ENCODE data around the gene APOM. TPM values are rescaled to one million over a fixed set of nuclear protein-coding genes. Genes with fewer than 3 reads are reported as not detected.

APOM gene
- total RNA-seq (1 to 10 TPM in 8 of 9 donors, under 1 TPM in 1; 0.54 to 4.3 (median 1.7) TPM), polyA plus RNA-seq (1 to 10 TPM; 2.4 to 6.6 TPM)
- long read RNA-seq, donor 1, partial matches to known transcripts, result 0 of 1 reads
- long read RNA-seq, donor 1, other reads (novel, unspliced or antisense), result 1 of 1 reads
- long read RNA-seq, donor 2, result 0 reads
- long read RNA-seq, donor 3, result 0 reads

DNA sequence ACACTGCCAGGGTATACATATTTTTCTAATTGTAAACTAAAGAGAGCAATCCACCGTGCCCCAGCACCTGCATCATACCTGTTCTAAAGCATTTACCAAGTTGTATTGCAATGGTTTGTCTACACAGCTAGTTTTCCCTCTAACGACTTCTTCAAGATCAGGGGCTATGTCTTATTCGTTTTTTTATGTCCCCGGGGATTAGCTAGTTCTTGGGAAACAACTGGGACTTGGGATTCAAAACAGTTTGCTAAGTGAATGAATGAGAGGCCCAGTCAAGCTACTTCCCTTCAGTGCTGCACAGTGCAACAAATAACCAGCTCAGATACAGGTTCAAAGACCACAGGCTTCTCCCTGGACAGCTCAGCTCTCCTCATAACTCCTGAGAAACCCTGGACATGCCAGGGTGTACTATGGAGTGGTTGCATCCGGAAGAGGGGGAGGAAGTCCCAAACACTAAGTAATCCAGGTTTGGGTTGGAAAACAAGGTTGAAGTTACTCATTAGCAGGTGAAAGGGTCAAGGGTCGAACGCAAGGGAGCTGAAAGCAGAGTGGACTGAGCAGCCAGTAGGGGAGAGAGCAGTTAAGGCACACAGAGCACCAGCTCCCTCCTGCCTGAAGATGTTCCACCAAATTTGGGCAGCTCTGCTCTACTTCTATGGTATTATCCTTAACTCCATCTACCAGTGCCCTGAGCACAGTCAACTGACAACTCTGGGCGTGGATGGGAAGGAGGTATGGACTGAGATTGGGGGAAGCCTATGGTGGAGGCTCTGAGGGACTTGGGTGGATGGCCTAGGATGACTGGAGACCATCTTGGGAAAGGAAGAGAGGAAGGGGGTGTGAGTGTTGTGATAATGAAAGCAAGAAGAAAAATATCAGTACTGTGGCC lies at the start of gene APOM:
Gene APOM (plus strand): TSS at position 546 of the 889 bp plus-strand sequence. CDS start 73 bp downstream, at position 619.
- ATAC-seq (no peak), DNase-seq (no peak)
- 79 to 90% (median 87%) methylated on average over 8 of the region's 8 CpGs for WGBS, 4 donors
- H3K4me3 ChIP-seq, result no peak within 1 kb of the TSS
- peak within 1 kb of the TSS in 1 of 12 donors; percentile 20 for H3K27ac ChIP-seq
- TF ChIP-seq POLR2A (IDR thresholded peaks at IDR 0.05), result no peak
- TF ChIP-seq, protein P1, sequence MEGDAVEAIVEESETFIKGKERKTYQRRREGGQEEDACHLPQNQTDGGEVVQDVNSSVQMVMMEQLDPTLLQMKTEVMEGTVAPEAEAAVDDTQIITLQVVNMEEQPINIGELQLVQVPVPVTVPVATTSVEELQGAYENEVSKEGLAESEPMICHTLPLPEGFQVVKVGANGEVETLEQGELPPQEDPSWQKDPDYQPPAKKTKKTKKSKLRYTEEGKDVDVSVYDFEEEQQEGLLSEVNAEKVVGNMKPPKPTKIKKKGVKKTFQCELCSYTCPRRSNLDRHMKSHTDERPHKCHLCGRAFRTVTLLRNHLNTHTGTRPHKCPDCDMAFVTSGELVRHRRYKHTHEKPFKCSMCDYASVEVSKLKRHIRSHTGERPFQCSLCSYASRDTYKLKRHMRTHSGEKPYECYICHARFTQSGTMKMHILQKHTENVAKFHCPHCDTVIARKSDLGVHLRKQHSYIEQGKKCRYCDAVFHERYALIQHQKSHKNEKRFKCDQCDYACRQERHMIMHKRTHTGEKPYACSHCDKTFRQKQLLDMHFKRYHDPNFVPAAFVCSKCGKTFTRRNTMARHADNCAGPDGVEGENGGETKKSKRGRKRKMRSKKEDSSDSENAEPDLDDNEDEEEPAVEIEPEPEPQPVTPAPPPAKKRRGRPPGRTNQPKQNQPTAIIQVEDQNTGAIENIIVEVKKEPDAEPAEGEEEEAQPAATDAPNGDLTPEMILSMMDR (IDR thresholded peaks at IDR 0.05), result no peak
- H3K27me3 ChIP-seq, result no peaks in the 10 kb centered on the region
- H3K4me1 ChIP-seq, result peaks cover 16 to 54% (median 43%) of the 10 kb centered on the region in 12 donors
- intact Hi-C loops (cut with DNase I), result loop anchor here in 2 of 10 donors (5.0 kb wide), 2 partner anchors 33 to 108 kb away; partner anchors contain the start of genes ATP6V1G2 (in 1 of the 2), NFKBIL1 (in 1 of the 2) and PRRC2A (in 1 of the 2)
- peaks cover 0 to 32% (median 12%) of the 10 kb centered on the region in 9 donors for H3K36me3 ChIP-seq
- H3K9me3 ChIP-seq, result no peaks in the 10 kb centered on the region

DNA sequence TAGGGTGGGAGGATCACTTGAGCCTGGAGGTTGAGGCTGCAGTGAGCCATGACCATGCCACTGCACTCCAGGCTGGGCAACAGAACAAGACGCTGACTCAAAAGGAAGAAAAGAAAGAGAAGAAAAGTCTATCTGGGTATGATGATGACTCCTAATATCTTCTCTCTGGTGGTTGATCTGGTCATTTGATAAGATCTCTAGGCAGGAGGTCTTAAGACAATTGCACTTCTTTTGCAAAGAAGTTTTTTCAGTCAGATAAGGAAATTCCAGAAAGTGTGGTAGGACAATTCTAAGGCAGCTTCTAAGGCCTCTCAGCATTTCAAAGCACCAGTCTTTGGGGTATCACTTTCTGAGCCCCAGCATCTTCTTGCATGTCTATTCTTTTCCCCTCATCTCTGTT lies 48.4 kb upstream of the APOM start:
- no peak for ATAC-seq
- TF ChIP-seq, protein P1 (IDR thresholded peaks at IDR 0.05), result no peak
- TF ChIP-seq POLR2A (IDR thresholded peaks at IDR 0.05), result no peak
- WGBS, 4 donors, result 90 to 100% (median 93%) methylated on average over 1 of the region's 1 CpG

DNA sequence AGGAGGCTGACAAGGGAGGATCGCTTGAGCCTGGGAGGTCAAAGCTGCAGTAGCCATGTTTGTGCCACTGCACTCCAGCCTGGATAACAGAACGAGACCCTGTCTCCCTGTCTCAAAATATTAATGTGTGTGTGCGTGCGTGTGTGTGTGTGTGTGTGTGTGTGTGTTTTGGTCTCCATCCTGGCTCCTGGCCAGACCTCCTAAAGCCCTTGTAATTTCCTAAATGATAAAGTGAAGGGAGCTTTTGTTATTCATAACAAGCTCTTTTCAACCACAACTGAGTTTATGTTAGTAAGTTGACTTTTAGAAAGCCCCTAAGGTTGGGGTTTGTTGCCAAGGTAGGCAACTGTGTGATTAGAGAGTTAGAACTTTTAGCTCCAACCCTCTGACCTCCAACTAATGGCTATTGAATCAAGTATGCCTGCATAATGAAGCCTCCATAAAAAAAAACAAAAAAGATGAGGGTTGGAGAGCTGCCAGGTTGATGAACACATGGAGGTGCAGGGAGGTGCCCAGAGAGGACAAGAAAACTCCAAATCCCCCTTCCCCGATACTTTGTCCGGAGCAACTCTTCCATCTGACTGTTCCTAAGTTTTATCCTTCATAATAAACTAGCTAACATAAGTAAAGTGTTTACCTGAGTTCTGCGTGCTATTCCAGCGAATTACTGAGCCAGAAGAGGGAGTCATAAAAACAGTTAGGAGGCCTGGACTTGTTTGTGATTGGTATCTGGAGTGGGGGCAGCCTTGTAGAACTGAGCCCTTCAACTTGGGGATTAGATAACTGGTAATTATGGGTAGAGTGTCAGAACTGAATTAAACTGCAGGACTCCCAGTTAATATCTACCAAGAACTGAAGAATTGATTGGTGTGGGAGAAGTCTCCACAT lies 45.9 kb upstream of the APOM start:
- H3K9me3 ChIP-seq, result no peaks in the 10 kb centered on the region
- H3K4me3 ChIP-seq, result no peak overlapping the region
- H3K36me3 ChIP-seq, result no peaks in the 10 kb centered on the region
- ATAC-seq (no peak), DNase-seq (no peak)
- no peak overlapping the region for H3K27ac ChIP-seq
- peaks cover 0 to 18% (median 0%) of the 10 kb centered on the region in 12 donors for H3K4me1 ChIP-seq
- intact Hi-C loops (cut with DNase I), result loop anchor here in 1 of 10 donors (10.0 kb wide), 1 partner anchor 115 kb away; the partner anchor contains the start of gene MICB
- no peak for TF ChIP-seq POLR2A (IDR thresholded peaks at IDR 0.05)
- TF ChIP-seq, protein P1 (IDR thresholded peaks at IDR 0.05), result no peak
- H3K27me3 ChIP-seq, result no peaks in the 10 kb centered on the region
- 70 to 76% (median 75%) methylated on average over 8 of the region's 8 CpGs for WGBS, 4 donors

More for the DNA sequence above, 48.4 kb upstream of the APOM start:
- intact Hi-C loops (cut with DNase I), result loop anchor here in 1 of 10 donors (10.0 kb wide), 1 partner anchor 113 kb away; the partner anchor contains the start of gene MICB
- no peak for DNase-seq
- no peak overlapping the region for H3K4me3 ChIP-seq
- H3K36me3 ChIP-seq, result no peaks in the 10 kb centered on the region
- no peaks in the 10 kb centered on the region for H3K27me3 ChIP-seq
- H3K4me1 ChIP-seq, result peaks cover 0 to 8% (median 0%) of the 10 kb centered on the region in 12 donors
- H3K9me3 ChIP-seq, result no peaks in the 10 kb centered on the region
- no peak overlapping the region for H3K27ac ChIP-seq
